ENCODE measurements around the gene NOP58. TPM values are rescaled to one million over a fixed set of nuclear protein-coding genes. Genes with fewer than 3 reads are reported as not detected.
"Not testable (repeated sequence)": the region's sequence is repeated elsewhere in the genome, so short reads cannot be mapped to it uniquely, and the experiment has no call there.

NOP58 gene
- total RNA-seq, 1 donor from 2014 or later, result 221 TPM

GRCh38 chr2:202278036-202278760, 12.6 kb downstream of the NOP58 start:
- intact Hi-C loops (cut with micrococcal nuclease), result loop anchor here (1.0 to 5.0 kb wide), 5 partner anchors 8 to 359 kb away; partner anchors contain the start of gene SUMO1

GRCh38 chr2:202278944-202279343, 13.4 kb downstream of the NOP58 start:
- intact Hi-C loops (cut with micrococcal nuclease), result loop anchor here (1.0 to 5.0 kb wide), 5 partner anchors 9 to 358 kb away; partner anchors contain the start of gene SUMO1
- Mint-ChIP-seq H3K9me3 (no peaks in the 10 kb centered on the region), H3K4me1 (peaks cover 35% of the 10 kb centered on the region), H3K36me3 (ENCODE audit: low read depth) (peaks cover 57% of the 10 kb centered on the region), H3K27me3 (no peaks in the 10 kb centered on the region), H3K4me3 (peak overlapping the region; percentile 21), H3K27ac (peak overlapping the region; percentile 62)
- DNase-seq, result no peak

More at GRCh38 chr2:202278036-202278760, 12.6 kb downstream of the NOP58 start:
- H3K9me3 Mint-ChIP-seq, result no peaks in the 10 kb centered on the region
- H3K4me1 Mint-ChIP-seq, result peaks cover 35% of the 10 kb centered on the region
- peak overlapping the region; percentile 91 for H3K27ac Mint-ChIP-seq
- peaks cover 55% of the 10 kb centered on the region for H3K36me3 Mint-ChIP-seq (ENCODE audit: low read depth)
- peak; percentile 77 for DNase-seq
- no peaks in the 10 kb centered on the region for H3K27me3 Mint-ChIP-seq
- peak overlapping the region; percentile 42 for H3K4me3 Mint-ChIP-seq

- no peaks in the 10 kb centered on the region for H3K9me3 Mint-ChIP-seq
- no peak overlapping the region for H3K27ac Mint-ChIP-seq
- no peaks in the 10 kb centered on the region for H3K27me3 Mint-ChIP-seq
- peak; percentile 47 for DNase-seq
- peaks cover 8% of the 10 kb centered on the region for H3K4me1 Mint-ChIP-seq
- intact Hi-C loops (cut with micrococcal nuclease), result no loop called here
- no peak overlapping the region for H3K4me3 Mint-ChIP-seq
- peaks cover 75% of the 10 kb centered on the region for H3K36me3 Mint-ChIP-seq (ENCODE audit: low read depth)
These were observed 21.0 kb downstream of the NOP58 start for GRCh38 chr2:202286595-202286994.

DNA sequence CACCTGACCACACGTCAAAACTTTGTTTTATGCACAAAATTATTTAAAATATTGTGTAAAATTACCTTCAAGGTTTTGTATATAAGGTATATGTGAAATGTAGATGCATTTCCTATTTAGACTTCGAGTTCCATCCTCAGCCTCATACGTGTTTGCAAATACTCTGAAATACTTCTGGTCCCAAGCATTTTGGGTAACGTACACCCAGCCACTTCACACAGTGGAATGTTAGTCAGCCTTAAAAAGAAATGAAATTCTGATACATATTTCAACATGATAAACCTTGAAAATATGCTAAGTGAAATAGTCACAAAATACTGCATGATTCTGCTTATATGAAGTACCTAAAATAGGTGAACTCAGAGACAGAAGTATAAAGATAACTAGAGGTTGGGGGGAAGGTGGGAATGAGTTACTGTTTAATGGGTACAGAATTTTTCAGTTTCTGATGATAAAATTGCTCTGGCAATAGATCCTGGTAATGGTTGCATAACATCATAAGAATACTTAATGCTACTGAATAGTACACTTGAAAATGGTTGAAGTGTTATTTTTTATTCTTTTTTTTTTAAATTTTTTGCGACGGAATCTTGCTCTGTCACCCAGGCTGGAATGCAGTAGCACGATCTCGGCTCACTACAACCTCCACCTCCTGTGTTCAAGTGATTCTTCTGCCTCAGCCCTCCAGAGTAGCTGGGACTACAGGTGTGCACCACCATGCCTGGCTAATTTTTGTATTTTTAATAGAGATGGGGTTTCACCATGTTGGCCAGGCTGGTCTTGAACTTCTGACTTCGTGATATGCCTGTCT, 24.0 kb downstream of the NOP58 start:
- intact Hi-C loops (cut with micrococcal nuclease), result no loop called here
- H3K27ac Mint-ChIP-seq, result no peak overlapping the region
- H3K36me3 Mint-ChIP-seq (ENCODE audit: low read depth), result peaks cover 71% of the 10 kb centered on the region

GRCh38 chr2:202290316-202290715, 24.8 kb downstream of the NOP58 start:
- Mint-ChIP-seq H3K27me3 (no peaks in the 10 kb centered on the region), H3K4me3 (no peak overlapping the region), H3K4me1 (peaks cover 14% of the 10 kb centered on the region), H3K9me3 (no peaks in the 10 kb centered on the region), H3K27ac (no peak overlapping the region), H3K36me3 (ENCODE audit: low read depth) (peaks cover 71% of the 10 kb centered on the region)
- intact Hi-C loops (cut with micrococcal nuclease), result no loop called here
- no peak for DNase-seq

More for the DNA sequence above, 24.0 kb downstream of the NOP58 start:
- H3K4me3 Mint-ChIP-seq, result no peak overlapping the region
- H3K9me3 Mint-ChIP-seq, result no peaks in the 10 kb centered on the region
- no peaks in the 10 kb centered on the region for H3K27me3 Mint-ChIP-seq
- H3K4me1 Mint-ChIP-seq, result peaks cover 12% of the 10 kb centered on the region
- DNase-seq, result no peak

DNA sequence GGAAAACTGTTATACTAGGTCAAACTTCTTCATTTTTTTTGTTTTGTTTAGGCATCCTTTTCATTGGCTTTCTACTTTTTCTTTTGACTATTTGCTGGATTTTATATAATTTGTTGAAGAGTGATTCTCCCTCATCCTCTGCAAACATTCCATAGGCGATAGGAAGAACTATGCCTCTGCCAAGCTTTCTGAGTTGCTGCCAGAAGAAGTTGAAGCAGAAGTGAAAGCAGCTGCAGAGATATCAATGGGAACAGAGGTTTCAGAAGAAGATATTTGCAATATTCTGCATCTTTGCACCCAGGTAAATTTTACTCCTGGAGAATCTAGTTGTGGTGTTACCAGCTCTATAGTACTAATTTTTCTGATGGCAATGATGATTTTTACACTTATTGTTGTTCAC, 25.4 kb downstream of the NOP58 start:
- Mint-ChIP-seq H3K4me3 (no peak overlapping the region), H3K27ac (peak overlapping the region; percentile 18), H3K36me3 (ENCODE audit: low read depth) (peaks cover 73% of the 10 kb centered on the region)

GRCh38 chr2:202299712-202300111, 34.1 kb downstream of the NOP58 start:
- intact Hi-C loops (cut with micrococcal nuclease), result loop anchor here (1.0 to 5.0 kb wide), 2 partner anchors 21 to 78 kb away; partner anchors contain the start of gene BMPR2
- Mint-ChIP-seq H3K4me3 (peak overlapping the region; percentile 2), H3K4me1 (peaks cover 12% of the 10 kb centered on the region), H3K27ac (peak overlapping the region; percentile 77), H3K9me3 (no peaks in the 10 kb centered on the region), H3K27me3 (no peaks in the 10 kb centered on the region), H3K36me3 (ENCODE audit: low read depth) (peaks cover 83% of the 10 kb centered on the region)
- no peak for DNase-seq

More for the DNA sequence above, 25.4 kb downstream of the NOP58 start:
- H3K9me3 Mint-ChIP-seq, result no peaks in the 10 kb centered on the region
- intact Hi-C loops (cut with micrococcal nuclease), result no loop called here
- no peak for DNase-seq
- peaks cover 17% of the 10 kb centered on the region for H3K4me1 Mint-ChIP-seq
- no peaks in the 10 kb centered on the region for H3K27me3 Mint-ChIP-seq

DNA sequence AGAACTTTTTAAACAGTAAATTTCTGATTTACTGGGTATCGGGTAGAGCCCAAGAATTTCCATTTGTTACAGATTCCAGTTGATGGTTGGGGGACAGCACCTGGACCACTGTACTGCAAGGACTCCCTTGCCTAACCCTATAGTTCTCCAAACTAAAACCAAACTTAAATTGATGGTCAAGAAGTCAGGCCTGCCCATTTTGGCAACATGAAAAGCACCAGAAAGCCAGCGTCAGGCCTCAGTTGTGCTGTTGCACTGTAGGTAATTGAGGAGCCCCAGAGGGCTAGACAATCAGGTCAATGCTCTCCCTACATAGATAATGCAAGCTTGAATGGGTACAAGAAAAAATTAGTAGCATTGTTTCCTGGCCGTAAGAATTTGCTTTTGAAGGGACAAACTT, 40.5 kb downstream of the NOP58 start:
- Mint-ChIP-seq H3K27ac (peak overlapping the region; percentile 39), H3K4me1 (peaks cover 5% of the 10 kb centered on the region), H3K9me3 (no peaks in the 10 kb centered on the region), H3K4me3 (no peak overlapping the region), H3K27me3 (no peaks in the 10 kb centered on the region), H3K36me3 (ENCODE audit: low read depth) (peaks cover 66% of the 10 kb centered on the region)
- intact Hi-C loops (cut with micrococcal nuclease), result no loop called here
- no peak for DNase-seq

GRCh38 chr2:202307690-202308089, 42.1 kb downstream of the NOP58 start:
- DNase-seq, result no peak
- Mint-ChIP-seq H3K27me3 (no peaks in the 10 kb centered on the region), H3K36me3 (ENCODE audit: low read depth) (peaks cover 57% of the 10 kb centered on the region), H3K9me3 (no peaks in the 10 kb centered on the region), H3K27ac (no peak overlapping the region), H3K4me1 (peaks cover 5% of the 10 kb centered on the region), H3K4me3 (no peak overlapping the region)
- intact Hi-C loops (cut with micrococcal nuclease), result no loop called here

- Mint-ChIP-seq H3K27me3 (no peaks in the 10 kb centered on the region), H3K4me1 (no peaks in the 10 kb centered on the region), H3K27ac (no peak overlapping the region), H3K4me3 (no peak overlapping the region), H3K9me3 (no peaks in the 10 kb centered on the region), H3K36me3 (ENCODE audit: low read depth) (peaks cover 21% of the 10 kb centered on the region)
- DNase-seq, result no peak
- intact Hi-C loops (cut with micrococcal nuclease), result no loop called here
These were observed 46.3 kb downstream of the NOP58 start for GRCh38 chr2:202311823-202312388.

GRCh38 chr2:202314116-202314515, 48.6 kb downstream of the NOP58 start:
- no peak overlapping the region for H3K27ac Mint-ChIP-seq
- H3K4me3 Mint-ChIP-seq, result no peak overlapping the region
- DNase-seq, result no peak
- no peaks in the 10 kb centered on the region for H3K9me3 Mint-ChIP-seq
- peaks cover 15% of the 10 kb centered on the region for H3K36me3 Mint-ChIP-seq (ENCODE audit: low read depth)
- H3K4me1 Mint-ChIP-seq, result no peaks in the 10 kb centered on the region
- intact Hi-C loops (cut with micrococcal nuclease), result no loop called here
- H3K27me3 Mint-ChIP-seq, result no peaks in the 10 kb centered on the region

- no peak for DNase-seq
- intact Hi-C loops (cut with micrococcal nuclease), result no loop called here
- Mint-ChIP-seq H3K9me3 (no peaks in the 10 kb centered on the region), H3K4me3 (no peak overlapping the region), H3K27me3 (no peaks in the 10 kb centered on the region), H3K27ac (no peak overlapping the region), H3K4me1 (no peaks in the 10 kb centered on the region), H3K36me3 (ENCODE audit: low read depth) (peaks cover 4% of the 10 kb centered on the region)
These were observed 51.7 kb downstream of the NOP58 start for GRCh38 chr2:202317080-202317857.

DNA sequence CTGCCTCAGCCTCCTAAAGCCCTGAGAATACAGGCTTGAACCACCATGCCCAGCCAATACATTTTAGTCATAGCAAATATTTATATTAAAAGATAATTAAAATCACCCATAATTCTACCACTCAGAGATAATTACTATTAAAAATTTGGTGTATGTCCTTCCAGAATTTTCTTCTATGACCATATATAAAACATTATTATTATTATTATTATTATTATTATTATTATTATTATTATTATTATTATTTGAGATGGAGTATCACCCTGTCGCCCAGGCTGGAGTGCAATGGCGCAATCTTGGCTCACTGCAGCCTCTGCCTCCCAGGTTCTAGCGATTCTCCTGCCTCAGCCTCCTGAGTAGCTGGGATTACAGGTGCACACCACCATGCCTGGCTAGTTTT, 54.8 kb downstream of the NOP58 start:
- H3K9me3 Mint-ChIP-seq; H3K36me3 Mint-ChIP-seq (ENCODE audit: low read depth); H3K4me3 Mint-ChIP-seq; DNase-seq; H3K27ac Mint-ChIP-seq; intact Hi-C loops (cut with micrococcal nuclease); H3K4me1 Mint-ChIP-seq; H3K27me3 Mint-ChIP-seq: not testable (repeated sequence)
